Measurements from ENCODE around the gene PLXDC2. TPM values are rescaled to one million over a fixed set of nuclear protein-coding genes. Genes with fewer than 3 reads are reported as not detected.

PLXDC2 gene
- total RNA-seq, 2 experiments from 2014 or later = not detected

- H3K4me3 Mint-ChIP-seq = no peak overlapping the region
- H3K4me1 Mint-ChIP-seq (ENCODE audit: low read depth) = no peaks in the 10 kb centered on the region
- H3K27me3 Mint-ChIP-seq = no peaks in the 10 kb centered on the region
- intact Hi-C loops (cut with micrococcal nuclease) = no loop called here
- no peak for TF ChIP-seq CTCF (IDR thresholded peaks at IDR 0.05)
- H3K9me3 Mint-ChIP-seq = peaks cover 4% of the 10 kb centered on the region
- ChIA-PET POLR2A (interaction anchor here (0.5 kb wide), 1 partner anchor 14 kb away, joined by 3 read pairs; no protein-coding TSS in a partner anchor), CTCF (no interaction called here)
- no peaks in the 10 kb centered on the region for H3K36me3 Mint-ChIP-seq (ENCODE audit: low read depth)
- ATAC-seq (no peak), DNase-seq (no peak)
- no peak overlapping the region for H3K27ac Mint-ChIP-seq
Measured at GRCh38 chr10:20115894-20116293, 299.7 kb downstream of the PLXDC2 start.

GRCh38 chr10:20117471-20117870 is 301.2 kb downstream of the PLXDC2 start:
- POLR2A ChIA-PET = no interaction called here
- CTCF ChIA-PET = no interaction called here
- no peaks in the 10 kb centered on the region for H3K4me1 Mint-ChIP-seq (ENCODE audit: low read depth)
- H3K9me3 Mint-ChIP-seq = peaks cover 4% of the 10 kb centered on the region
- intact Hi-C loops (cut with micrococcal nuclease) = no loop called here
- DNase-seq (no peak), ATAC-seq (no peak)
- no peak for TF ChIP-seq CTCF (IDR thresholded peaks at IDR 0.05)
- no peak overlapping the region for H3K27ac Mint-ChIP-seq
- H3K27me3 Mint-ChIP-seq = no peaks in the 10 kb centered on the region
- no peak overlapping the region for H3K4me3 Mint-ChIP-seq
- H3K36me3 Mint-ChIP-seq (ENCODE audit: low read depth) = no peaks in the 10 kb centered on the region

- intact Hi-C loops (cut with micrococcal nuclease) = no loop called here
- no peak overlapping the region for H3K4me3 Mint-ChIP-seq
- CTCF ChIA-PET = no interaction called here
- no peaks in the 10 kb centered on the region for H3K27me3 Mint-ChIP-seq
- DNase-seq (no peak), ATAC-seq (no peak)
- no peak overlapping the region for H3K27ac Mint-ChIP-seq
- H3K36me3 Mint-ChIP-seq (ENCODE audit: low read depth) = no peaks in the 10 kb centered on the region
- H3K4me1 Mint-ChIP-seq (ENCODE audit: low read depth) = no peaks in the 10 kb centered on the region
- POLR2A ChIA-PET = no interaction called here
- peaks cover 4% of the 10 kb centered on the region for H3K9me3 Mint-ChIP-seq
- TF ChIP-seq CTCF (IDR thresholded peaks at IDR 0.05) = no peak
Measured at GRCh38 chr10:20118119-20118518, 301.9 kb downstream of the PLXDC2 start.

- no peak for DNase-seq
- H3K27ac Mint-ChIP-seq = no peak overlapping the region
- H3K4me1 Mint-ChIP-seq (ENCODE audit: low read depth) = no peaks in the 10 kb centered on the region
- intact Hi-C loops (cut with micrococcal nuclease) = no loop called here
- no peaks in the 10 kb centered on the region for H3K36me3 Mint-ChIP-seq (ENCODE audit: low read depth)
- no peak for ATAC-seq
- no peak for TF ChIP-seq CTCF (IDR thresholded peaks at IDR 0.05)
- POLR2A ChIA-PET = no interaction called here
- no peaks in the 10 kb centered on the region for H3K27me3 Mint-ChIP-seq
- CTCF ChIA-PET = no interaction called here
- H3K9me3 Mint-ChIP-seq = peaks cover 17% of the 10 kb centered on the region
- H3K4me3 Mint-ChIP-seq = no peak overlapping the region
Measured at GRCh38 chr10:20128811-20129210, 312.6 kb downstream of the PLXDC2 start.

- Mint-ChIP-seq H3K27me3 (no peaks in the 10 kb centered on the region), H3K27ac (no peak overlapping the region), H3K9me3 (peaks cover 11% of the 10 kb centered on the region), H3K4me1 (ENCODE audit: low read depth) (no peaks in the 10 kb centered on the region), H3K4me3 (no peak overlapping the region), H3K36me3 (ENCODE audit: low read depth) (no peaks in the 10 kb centered on the region)
- POLR2A ChIA-PET = interaction anchor here (0.6 kb wide), 1 partner anchor 537 kb away, joined by 3 read pairs; no protein-coding TSS in a partner anchor
- CTCF ChIA-PET = interaction anchor here (0.6 kb wide), 1 partner anchor 592 kb away, joined by 3 read pairs; no protein-coding TSS in a partner anchor
- DNase-seq = no peak
- TF ChIP-seq CTCF (IDR thresholded peaks at IDR 0.05) = no peak
- intact Hi-C loops (cut with micrococcal nuclease) = no loop called here
- ATAC-seq = no peak
Measured at GRCh38 chr10:20132816-20133215, 316.6 kb downstream of the PLXDC2 start.
